Hematopoietic multipotent progenitor cell (in vitro differentiated cells): ENCODE measurements around the gene TFAP2D. TPM values are rescaled to one million over a fixed set of nuclear protein-coding genes. Genes with fewer than 3 reads are reported as not detected.

ENCODE experiments used
- DNase-seq, 3 donors: peaks; one replicate each; pipeline ENCODE4 v3.0.0-alpha.2; 2011 to 2015; ENCODE audit warnings: low read depth in 2 of 3, low spot score in 2 of 3
- total RNA-seq: library from RNA; depleted of rRNA; stranded (reverse); fragments of >200 nt; gene quantifications from one replicate; pipeline ENCODE4 v1.2.3, GENCODE V29; 2012

The TFAP2D gene
- total RNA-seq, 1 donor = not detected

DNA sequence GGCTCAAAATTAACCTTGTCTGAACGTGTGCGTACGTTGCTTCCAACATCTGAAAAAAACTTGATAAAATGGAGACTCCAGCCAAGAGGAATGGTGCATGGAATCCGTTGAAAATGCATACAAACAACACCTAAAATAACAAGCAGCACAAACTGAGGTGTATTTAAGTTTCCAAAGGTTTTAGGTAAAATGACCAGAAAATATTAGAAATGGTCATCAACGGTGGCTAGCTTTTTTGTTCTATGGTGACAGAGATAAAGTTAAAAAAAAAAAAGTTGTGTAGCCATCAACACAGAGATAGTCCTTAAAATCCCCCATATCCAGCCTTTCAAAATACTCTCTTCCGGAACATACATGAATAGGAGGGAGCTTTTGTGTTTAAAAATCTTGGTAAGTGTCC, 104.7 kb downstream of the TFAP2D start:
- no peak for DNase-seq

DNA sequence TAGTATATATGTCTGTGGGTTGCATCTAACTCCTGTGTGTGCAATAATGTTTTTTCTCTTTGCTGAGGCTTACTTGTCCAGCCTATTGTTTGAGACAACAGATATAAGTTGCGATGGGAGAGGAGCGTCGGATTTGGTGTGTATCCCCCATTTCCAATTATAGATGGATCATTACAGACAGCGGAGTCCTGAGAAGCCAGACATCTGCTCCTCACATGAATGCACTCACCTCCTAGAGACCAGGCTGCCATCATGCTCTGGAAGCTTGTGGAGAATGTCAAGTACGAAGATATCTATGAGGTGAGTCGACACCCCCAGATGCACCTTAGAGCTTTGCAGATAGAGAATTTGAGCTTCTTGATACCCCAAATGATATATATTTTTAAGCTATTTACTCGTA, 105.3 kb downstream of the TFAP2D start, which contains the start of gene TFAP2B:
Gene TFAP2B, plus strand, starts transcription at position 199 of the 400 bp plus-strand sequence. Its CDS starts 21 bp downstream, at position 220.
- no peak for DNase-seq

DNA sequence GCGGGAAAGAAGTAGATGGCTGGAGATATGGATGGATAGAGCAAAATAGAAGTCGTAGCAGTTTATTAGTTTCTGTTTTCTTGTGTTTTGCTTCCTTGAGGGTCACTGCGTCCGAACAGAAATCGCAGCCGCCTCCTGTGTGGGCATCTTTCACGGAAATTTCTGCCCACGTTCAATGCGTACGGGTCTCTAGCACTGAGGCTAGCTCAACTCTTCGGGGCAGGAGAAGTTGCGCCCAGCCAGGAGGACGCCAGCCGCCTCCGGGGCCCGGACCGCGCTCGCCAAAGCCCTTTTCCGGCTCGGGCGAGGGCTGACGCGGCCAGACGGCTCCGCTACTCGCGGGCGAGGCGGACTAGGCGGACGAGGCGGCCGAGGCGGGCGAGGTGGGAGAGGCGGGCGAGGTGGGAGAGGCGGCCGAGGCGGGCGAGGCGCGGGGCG, 106.2 kb downstream of the TFAP2D start:
- DNase-seq = no peak

DNA sequence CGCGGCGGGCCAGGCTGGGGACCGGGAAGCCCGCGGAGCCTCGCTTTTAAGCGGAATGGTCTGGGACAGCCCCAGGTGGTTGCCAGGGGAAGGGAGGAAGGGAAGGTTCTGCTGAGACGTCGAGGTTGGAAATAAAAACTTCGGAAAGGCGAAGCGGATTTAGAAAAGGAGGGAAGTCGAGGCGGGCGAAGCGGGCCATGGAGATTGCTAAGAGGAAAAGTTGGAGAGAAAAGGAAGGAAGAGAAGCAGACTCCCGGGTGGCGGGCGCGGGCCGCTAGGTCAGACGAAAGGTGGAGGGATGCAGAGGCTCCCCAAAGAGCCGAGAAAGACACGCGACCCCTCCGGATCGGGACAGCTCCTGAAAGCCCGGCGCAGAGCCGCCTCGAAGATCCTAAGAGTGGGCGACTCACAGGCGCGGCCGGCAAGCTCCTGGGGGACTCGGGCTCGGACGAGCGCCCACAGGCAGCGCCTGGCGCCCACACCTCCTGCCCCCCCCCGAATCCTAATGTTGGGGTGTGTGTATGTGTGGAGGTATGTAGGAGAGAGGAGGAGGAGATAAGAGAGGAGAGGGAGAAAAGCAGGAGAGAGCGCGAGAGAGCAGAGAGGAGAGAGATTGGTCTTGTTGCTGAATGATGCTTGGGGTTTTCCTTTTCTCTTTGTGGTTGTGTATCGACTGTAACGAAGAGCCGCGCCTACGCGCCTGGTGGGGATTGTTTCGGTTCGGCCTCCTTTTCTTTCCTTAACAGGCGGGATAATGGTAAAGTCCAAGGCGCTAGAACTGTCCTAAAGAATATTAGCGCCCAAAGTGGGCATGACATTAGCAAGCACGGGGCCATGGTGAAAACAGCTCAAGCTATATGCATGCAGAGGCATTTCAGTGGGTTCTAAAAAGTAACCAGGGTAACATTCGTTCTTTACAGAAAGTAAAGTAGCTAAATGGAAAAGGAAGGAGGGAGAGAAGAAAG, 106.9 kb downstream of the TFAP2D start:
- no peak for DNase-seq

DNA sequence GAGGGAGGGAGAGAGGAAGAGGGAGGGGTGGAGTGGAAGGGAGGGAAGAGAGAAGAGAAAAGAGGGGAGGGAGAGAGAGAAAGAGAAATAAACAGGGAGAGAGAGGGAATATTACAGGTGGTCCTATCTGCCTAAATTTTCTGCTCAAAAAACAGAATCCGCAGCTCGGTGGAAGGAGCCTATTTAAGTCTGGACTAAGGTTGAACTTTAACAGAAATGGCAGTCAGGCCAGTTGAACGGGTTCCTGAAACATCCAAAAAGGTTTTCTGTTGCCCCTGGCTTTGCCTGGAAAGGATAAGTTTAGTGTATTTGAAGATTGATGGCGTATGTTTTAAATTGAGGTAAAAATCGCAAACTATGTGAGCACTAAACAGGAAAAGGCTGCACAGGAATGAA, 107.5 kb downstream of the TFAP2D start:
- DNase-seq = no peak

DNA sequence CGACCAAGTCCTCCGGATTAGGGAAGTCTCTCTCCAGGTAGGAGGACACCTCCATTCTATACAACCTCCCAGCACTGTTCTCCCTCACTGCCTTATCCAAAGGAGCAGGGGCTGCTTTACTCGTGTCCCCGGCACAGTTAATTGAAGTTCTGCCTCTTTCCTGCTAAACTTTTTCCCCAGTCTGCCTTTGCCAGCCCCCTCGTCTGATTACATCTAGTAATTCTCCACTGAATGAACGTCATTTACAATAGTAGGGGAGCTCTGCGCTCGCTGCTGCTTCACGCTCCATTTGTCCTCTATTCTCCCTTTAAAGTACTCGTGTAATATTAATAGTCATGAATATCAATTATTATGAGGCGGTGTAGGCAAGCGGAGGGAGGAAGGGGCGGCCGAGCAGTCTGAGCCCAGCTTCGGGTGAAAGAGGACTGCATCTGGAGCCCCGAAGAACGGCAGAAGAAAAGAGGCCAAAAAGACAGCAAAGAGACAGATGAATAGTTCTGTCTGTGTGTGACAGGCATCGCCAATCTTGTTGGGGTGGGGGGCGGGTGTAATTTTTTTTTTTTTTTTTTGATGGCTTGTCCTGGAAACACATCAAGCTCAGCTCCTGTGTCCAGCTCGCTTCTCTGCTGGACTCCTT, 108.2 kb downstream of the TFAP2D start:
- no peak for DNase-seq

DNA sequence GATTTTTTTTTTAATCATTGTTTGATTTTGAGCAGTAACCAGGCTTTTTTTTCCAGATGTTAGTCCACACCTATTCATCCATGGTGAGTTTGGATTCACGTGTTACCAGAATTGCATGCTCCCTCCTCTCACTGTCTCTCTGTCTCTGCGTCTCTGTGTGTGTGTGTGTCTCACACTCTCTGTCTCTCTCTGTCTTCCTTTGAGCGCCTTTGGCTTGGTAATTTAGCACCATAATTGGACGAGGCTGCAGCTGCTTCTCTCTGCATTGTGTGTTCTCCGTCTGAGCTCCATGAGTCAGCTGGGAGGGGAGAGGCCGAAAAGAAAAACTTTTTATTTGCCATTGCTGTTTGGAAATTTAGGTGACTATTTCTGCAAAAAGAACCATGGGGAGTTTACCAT, 108.8 kb downstream of the TFAP2D start:
- no peak for DNase-seq

Other genes starting within 250 kb of the TFAP2D start
- under 0.01 TPM for gene TFAP2B, start 105.3 kb downstream of the TFAP2D start, total RNA-seq